HCT116 (cell line): Measurements from ENCODE around the gene TACC2. TPM values are rescaled to one million over a fixed set of nuclear protein-coding genes. Genes with fewer than 3 reads are reported as not detected.

Source experiments
- ATAC-seq: fragments of 200-7000 bp; cut with Tn5 transposase; 2 replicates; pipeline ENCODE4 v1.9.1; 2020; ENCODE audit warnings: mild to moderate bottlenecking, moderate library complexity
- BruUV-seq: library from RNA; stranded (reverse); fragments of 400-500 nt; replicated peaks from 2 replicates; lab custom pipeline; 2021; lab: Mats Ljungman, UMichigan
- CTCF ChIA-PET: fragments of 300-600 bp; sonication (Branson Sonifier 250); formaldehyde crosslinking; loops from one replicate; lab custom pipeline; 2021; ENCODE audit warnings: antibody characterized with exemption; lab: Charles Lee
- POLR2A ChIA-PET: fragments of 300-600, 350-600 bp; sonication (Branson Sonifier 250); formaldehyde crosslinking; loops from one replicate; lab custom pipeline; 2021; ENCODE audit warnings: antibody characterized with exemption; lab: Charles Lee
- RAD21 ChIA-PET, 2 experiments: fragments of 300-600 bp; sonication (Branson Sonifier 250); formaldehyde crosslinking; loops; one replicate each; lab custom pipeline; 2023; ENCODE audit warnings: low total read pairs in 2 of 2; ENCODE audit not compliant: uncharacterized antibody in 2 of 2, unreplicated experiment in 2 of 2, low non-redundant PET in 1 of 2; lab: Charles Lee
- DNase-seq: peaks from one replicate; pipeline ENCODE4 v3.0.0-alpha.2; 2010; ENCODE audit warnings: low read depth, low spot score
- H2AFZ ChIP-seq: fragments of 200-600 bp; shearing (Covaris generic), sonication (generic); 2 replicates; pipeline ENCODE4 v1.6.1; 2017; ENCODE audit warnings: low read depth, mixed run types, mixed read lengths, antibody characterized with exemption, low read length; ENCODE audit not compliant: poor library complexity, severe bottlenecking
- H3K27ac ChIP-seq: 2 replicates; pipeline ENCODE4 v1.5.1; 2012; ENCODE audit warnings: low read depth, low read length
- H3K27me3 ChIP-seq: fragments of 200-600 bp; sonication (generic); 2 replicates; pipeline ENCODE4 v1.6.1; 2016; ENCODE audit warnings: mixed run types, low read length, mixed read lengths; ENCODE audit not compliant: insufficient read depth
- H3K36me3 ChIP-seq, 2 experiments: fragments of 200-500 bp in 1 of 2; fragments of 200-600 bp in 1 of 2; sonication (Bioruptor generic) in 1 of 2; sonication (generic) in 1 of 2; 2 replicates each; pipeline versions ENCODE4 v1.5.1 to v1.6.1; 2014 to 2016; ENCODE audit warnings: low read length in 2 of 2, inconsistent platforms in 1 of 2, mixed read lengths in 1 of 2, mixed run types in 1 of 2; ENCODE audit not compliant: insufficient read depth in 2 of 2, control insufficient read depth in 1 of 2
- H3K4me1 ChIP-seq, 2 experiments: fragments of 200-600 bp in 1 of 2; sonication (generic) in 1 of 2; 2 replicates each; pipeline versions ENCODE4 v1.5.1 to v1.6.1; 2012 to 2017; ENCODE audit warnings: low read length in 2 of 2, inconsistent platforms in 1 of 2, mild to moderate bottlenecking in 1 of 2, mixed read lengths in 1 of 2, mixed run types in 1 of 2, moderate library complexity in 1 of 2; ENCODE audit not compliant: insufficient read depth in 2 of 2, control insufficient read depth in 1 of 2
- H3K4me2 ChIP-seq: fragments of 200-600 bp; sonication (generic); 2 replicates; pipeline ENCODE4 v1.6.1; 2017; ENCODE audit warnings: mixed run types, low read length, mixed read lengths
- H3K4me3 ChIP-seq, 2 experiments: fragments of 200-600 bp in 1 of 2; sonication (generic) in 1 of 2; replicated peaks in 1 of 2; 2 replicates each; pipeline ENCODE4 v1.5.1; 2011 to 2016; ENCODE audit warnings: low read length in 2 of 2, control low read depth in 1 of 2, low read depth in 1 of 2, mild to moderate bottlenecking in 1 of 2, mixed read lengths in 1 of 2, mixed run types in 1 of 2
- H3K79me2 ChIP-seq: fragments of 200-600 bp; sonication (generic); 2 replicates; pipeline ENCODE4 v1.6.1; 2017; ENCODE audit warnings: mild to moderate bottlenecking, mixed run types, low read length, moderate library complexity, mixed read lengths; ENCODE audit not compliant: insufficient read depth
- H3K9ac ChIP-seq: fragments of 200-600 bp; sonication (generic); 2 replicates; pipeline ENCODE4 v1.6.1; 2016; ENCODE audit warnings: low read length, mixed read lengths
- H3K9me2 ChIP-seq: fragments of 200-600 bp; sonication (generic), shearing (Covaris generic); 2 replicates; pipeline ENCODE4 v1.6.1; 2017; ENCODE audit warnings: mixed run types, mild to moderate bottlenecking, moderate library complexity; ENCODE audit not compliant: insufficient read depth
- H3K9me3 ChIP-seq, 2 experiments: fragments of 200-500 bp in 1 of 2; fragments of 200-600 bp in 1 of 2; sonication (Bioruptor generic) in 1 of 2; sonication (generic) in 1 of 2; 2 replicates each; pipeline ENCODE4 v1.6.1; 2014 to 2017; ENCODE audit warnings: low read length in 2 of 2, mixed read lengths in 2 of 2, inconsistent platforms in 1 of 2, low read depth in 1 of 2, mild to moderate bottlenecking in 1 of 2, mixed run types in 1 of 2, moderate library complexity in 1 of 2; ENCODE audit not compliant: control insufficient read depth in 1 of 2, insufficient read depth in 1 of 2
- H4K20me1 ChIP-seq: fragments of 200-600 bp; sonication (generic), shearing (Covaris generic); 2 replicates; pipeline ENCODE4 v1.6.1; 2017; ENCODE audit warnings: mixed run types, mild to moderate bottlenecking, moderate library complexity; ENCODE audit not compliant: insufficient read depth
- CEBPB ChIP-seq: IDR thresholded peaks from 2 replicates; pipeline ENCODE4 v1.6.1; 2012; ENCODE audit warnings: low read depth
- EGR1 ChIP-seq: IDR thresholded peaks from 2 replicates; pipeline ENCODE4 v1.6.1; 2012; ENCODE audit warnings: low read depth
- ELF1 ChIP-seq: IDR thresholded peaks from 2 replicates; pipeline ENCODE4 v1.6.1; 2012; ENCODE audit warnings: low read depth, borderline replicate concordance
- EZH2 ChIP-seq: fragments of 200-600 bp; sonication (generic); IDR thresholded peaks from 2 replicates; pipeline ENCODE4 v1.6.1; 2017; ENCODE audit warnings: antibody characterized with exemption, mixed run types
- EZH2phosphoT487 ChIP-seq: fragments of 200-600 bp; IDR thresholded peaks from 2 replicates; pipeline ENCODE4 v1.6.1; 2018; ENCODE audit warnings: antibody characterized with exemption, borderline replicate concordance
- FOSL1 ChIP-seq: IDR thresholded peaks from 2 replicates; pipeline ENCODE4 v1.6.1; 2012; ENCODE audit warnings: low read depth
- JUND ChIP-seq: IDR thresholded peaks from 2 replicates; pipeline ENCODE4 v1.6.1; 2012
- MAX ChIP-seq: IDR thresholded peaks from 2 replicates; pipeline ENCODE4 v1.6.1; 2012
- POLR2A ChIP-seq: IDR thresholded peaks from 2 replicates; pipeline ENCODE4 v1.7.0; 2011; ENCODE audit warnings: borderline replicate concordance; ENCODE audit not compliant: insufficient read depth, insufficient read length; ENCODE audit errors: extremely low read depth
- POLR2AphosphoS5 ChIP-seq: IDR thresholded peaks from 2 replicates; pipeline ENCODE4 v1.6.1; 2011; ENCODE audit warnings: mild to moderate bottlenecking, low read depth, low read length, moderate library complexity
- RAD21 ChIP-seq: IDR thresholded peaks from 2 replicates; pipeline ENCODE4 v1.6.1; 2012; ENCODE audit warnings: low read depth, mild to moderate bottlenecking
- REST ChIP-seq: IDR thresholded peaks from 2 replicates; pipeline ENCODE4 v1.6.1; 2012; ENCODE audit warnings: low read depth
- SIN3A ChIP-seq: IDR thresholded peaks from 2 replicates; pipeline ENCODE4 v1.6.1; 2012; ENCODE audit warnings: low read depth
- SP1 ChIP-seq: IDR thresholded peaks from 2 replicates; pipeline ENCODE4 v1.6.1; 2012; ENCODE audit warnings: low read depth
- SRF ChIP-seq: IDR thresholded peaks from 2 replicates; pipeline ENCODE4 v1.6.1; 2012; ENCODE audit warnings: low read depth
- TCF7L2 ChIP-seq: IDR thresholded peaks from 2 replicates; pipeline ENCODE4 v1.7.0; 2011; ENCODE audit warnings: borderline replicate concordance, inconsistent platforms; ENCODE audit not compliant: insufficient read depth, insufficient read length; ENCODE audit errors: extremely low read depth
- YY1 ChIP-seq: IDR thresholded peaks from 2 replicates; pipeline ENCODE4 v1.6.1; 2011; ENCODE audit warnings: low read length, low read depth, moderate library complexity, mild to moderate bottlenecking; ENCODE audit not compliant: insufficient replicate concordance; ENCODE audit errors: extremely low read depth
- ZFX ChIP-seq: fragments of 450-650 bp; IDR thresholded peaks from 2 replicates; pipeline ENCODE4 v1.6.1; 2017
- ZNF274 ChIP-seq: fragments of 200-500 bp; sonication (Bioruptor generic); IDR thresholded peaks from 2 replicates; pipeline ENCODE4 v1.6.1; 2014; ENCODE audit warnings: mild to moderate bottlenecking, low read depth, low read length, inconsistent platforms
- intact Hi-C: fragments of 100-400 bp; cut with micrococcal nuclease; formaldehyde crosslinking; loops from 2 replicates; pipeline ENCODE4 v1.10.0; 2022
- total RNA-seq: library from RNA; stranded (reverse); gene quantifications from one replicate; pipeline ENCODE4 v1.2.1, GENCODE V29; 2021; ENCODE audit not compliant: unreplicated experiment

The TACC2 gene
- total RNA-seq, 1 experiment from 2014 or later = 38.6 TPM

GRCh38 chr10:121978511-121978910, 10.5 kb upstream of the TACC2 start:
- no peak overlapping the region for H3K4me3 ChIP-seq
- no peaks in the 10 kb centered on the region for H3K9me2 ChIP-seq
- intact Hi-C loops = no loop called here
- ChIA-PET RAD21 (no interaction called here), CTCF (no interaction called here), POLR2A (no interaction called here)
- H4K20me1 ChIP-seq = no peaks in the 10 kb centered on the region
- H3K9me3 ChIP-seq = peaks cover 14 to 21% of the 10 kb centered on the region in 2 experiments; a peak in 3 of 4 replicates
- H3K4me1 ChIP-seq = peaks cover 4 to 9% of the 10 kb centered on the region in 2 experiments; a peak in 3 of 4 replicates
- H2AFZ ChIP-seq = no peak overlapping the region
- no peak overlapping the region for H3K4me2 ChIP-seq
- no peaks in the 10 kb centered on the region for H3K36me3 ChIP-seq
- no peak overlapping the region for H3K27ac ChIP-seq
- H3K27me3 ChIP-seq = no peaks in the 10 kb centered on the region
- DNase-seq = no peak
- no peak for TF ChIP-seq YY1
- TF ChIP-seq RAD21 = no peak
- TF ChIP-seq CEBPB = no peak
- TF ChIP-seq ELF1 = no peak
- no peak for TF ChIP-seq TCF7L2
- no peak for TF ChIP-seq SIN3A
- TF ChIP-seq ZNF274 = no peak
- TF ChIP-seq EZH2phosphoT487 = no peak
- no peak for TF ChIP-seq ZFX
- TF ChIP-seq, all 23 proteins: peak for 0
- Histone ChIP-seq H3K79me2 (peaks cover 10% of the 10 kb centered on the region), H3K9ac (no peak overlapping the region)
- no peak for ATAC-seq
- no TSS peak for BruUV-seq

GRCh38 chr10:121981346-121981745, 7.6 kb upstream of the TACC2 start:
- intact Hi-C loops = no loop called here
- no peak overlapping the region for H3K4me3 ChIP-seq
- RAD21 ChIA-PET = no interaction called here
- no peaks in the 10 kb centered on the region for H3K36me3 ChIP-seq
- no peak overlapping the region for H3K9ac ChIP-seq
- H3K4me2 ChIP-seq = no peak overlapping the region
- POLR2A ChIA-PET = no interaction called here
- H3K9me3 ChIP-seq = peaks cover 22 to 23% of the 10 kb centered on the region in 2 experiments; a peak in 2 of 4 replicates
- H3K27ac ChIP-seq = no peak overlapping the region
- no peak for DNase-seq
- CTCF ChIA-PET = no interaction called here
- H4K20me1 ChIP-seq = no peaks in the 10 kb centered on the region
- H3K79me2 ChIP-seq = no peaks in the 10 kb centered on the region
- no peaks in the 10 kb centered on the region for H3K4me1 ChIP-seq
- H2AFZ ChIP-seq = no peak overlapping the region
- no peak for ATAC-seq
- H3K27me3 ChIP-seq = no peaks in the 10 kb centered on the region
- BruUV-seq = no TSS peak
- no peaks in the 10 kb centered on the region for H3K9me2 ChIP-seq
- TF ChIP-seq YY1 (no peak), RAD21 (no peak), MAX (no peak), EGR1 (no peak), POLR2A (no peak), ZNF274 (no peak), EZH2phosphoT487 (no peak), REST (no peak), JUND (no peak), FOSL1 (no peak), EZH2 (no peak), SRF (no peak), POLR2AphosphoS5 (no peak), SP1 (no peak), ELF1 (no peak), TCF7L2 (no peak)
